ENCODE measurements around the gene LILRB2.
"Not testable (repeated sequence)": the region's sequence is repeated elsewhere in the genome, so short reads cannot be mapped to it uniquely, and the experiment has no call there.

Gene LILRB2

GRCh38 chr19:54272181-54272580 is 8.7 kb downstream of the LILRB2 start:
- ATAC-seq, DNase-seq: not testable (repeated sequence)

GRCh38 chr19:54271587-54271986 is 9.3 kb downstream of the LILRB2 start:
- not testable (repeated sequence) for DNase-seq

GRCh38 chr19:54271106-54271505 is 9.8 kb downstream of the LILRB2 start:
- no peak for ATAC-seq
- no peak for DNase-seq

More at GRCh38 chr19:54271587-54271986, 9.3 kb downstream of the LILRB2 start:
- ATAC-seq = not testable (repeated sequence)

- no peak for ATAC-seq
Measured at GRCh38 chr19:54268936-54269335, 12.0 kb downstream of the LILRB2 start.

GRCh38 chr19:54266133-54266532 is 14.8 kb downstream of the LILRB2 start:
- DNase-seq (peak; percentile 81), ATAC-seq (peak; percentile 59)

More at GRCh38 chr19:54268936-54269335, 12.0 kb downstream of the LILRB2 start:
- no peak for DNase-seq

- DNase-seq (no peak), ATAC-seq (no peak)
Measured at GRCh38 chr19:54262470-54262869, 18.4 kb downstream of the LILRB2 start.

- no peak for ATAC-seq
- no peak for DNase-seq
Measured at GRCh38 chr19:54262066-54262465, 18.8 kb downstream of the LILRB2 start.

GRCh38 chr19:54257116-54257480 is 23.8 kb downstream of the LILRB2 start, which contains the start of gene LILRB5:
Gene LILRB5, minus strand, starts transcription at chr19:54257273. Its CDS starts 80 bp downstream, at chr19:54257193.
- DNase-seq = no peak
- ATAC-seq = no peak

- no peak for ATAC-seq
- no peak for DNase-seq
Measured at GRCh38 chr19:54256250-54257115, 24.4 kb downstream of the LILRB2 start.

GRCh38 chr19:54255105-54255775 is 25.7 kb downstream of the LILRB2 start:
- DNase-seq (no peak), ATAC-seq (no peak)

GRCh38 chr19:54254195-54254906 is 26.6 kb downstream of the LILRB2 start:
- ATAC-seq (no peak), DNase-seq (no peak)

GRCh38 chr19:54253331-54254194 is 27.3 kb downstream of the LILRB2 start:
- DNase-seq = no peak
- no peak for ATAC-seq

- DNase-seq (no peak), ATAC-seq (no peak)
Measured at GRCh38 chr19:54252845-54253244, 28.1 kb downstream of the LILRB2 start.

- ATAC-seq (no peak), DNase-seq (no peak)
Measured at GRCh38 chr19:54252243-54252642, 28.7 kb downstream of the LILRB2 start.

- DNase-seq (peak; percentile 36), ATAC-seq (peak; percentile 88)
Measured at GRCh38 chr19:54248016-54248601, 32.8 kb downstream of the LILRB2 start.

GRCh38 chr19:54247106-54247930 is 33.6 kb downstream of the LILRB2 start:
- no peak for DNase-seq
- ATAC-seq = no peak

GRCh38 chr19:54245936-54246335 is 35.0 kb downstream of the LILRB2 start:
- ATAC-seq (no peak), DNase-seq (no peak)

- not testable (repeated sequence) for ATAC-seq
Measured at GRCh38 chr19:54243809-54244208, 37.1 kb downstream of the LILRB2 start.

GRCh38 chr19:54242646-54243045 is 38.3 kb downstream of the LILRB2 start, which contains the start of gene LILRA6:
Gene LILRA6, minus strand, starts transcription at chr19:54242790.
- not testable (repeated sequence) for DNase-seq
- ATAC-seq = peak; percentile 12

More at GRCh38 chr19:54243809-54244208, 37.1 kb downstream of the LILRB2 start:
- DNase-seq = not testable (repeated sequence)

- not testable (repeated sequence) for ATAC-seq, DNase-seq
Measured at GRCh38 chr19:54242234-54242633, 38.7 kb downstream of the LILRB2 start.
